ENCODE results near the gene STMN1.
"Not testable (repeated sequence)": the region's sequence is repeated elsewhere in the genome, so short reads cannot be mapped to it uniquely, and the experiment has no call there.

STMN1 gene

GRCh38 chr1:25905680-25906643 is at the start of gene STMN1:
STMN1 (minus strand) TSS chr1:25906419; CDS start chr1:25904676, 1,743 bp downstream.
- H3K9me3 Mint-ChIP-seq: no peaks in the 10 kb centered on the region
- peaks cover 32% of the 10 kb centered on the region for H3K36me3 Mint-ChIP-seq
- peaks cover 41% of the 10 kb centered on the region for H3K4me1 Mint-ChIP-seq
- peak within 1 kb of the TSS; percentile 99 for H3K27ac Mint-ChIP-seq
- peak within 1 kb of the TSS; percentile 98 for H3K4me3 Mint-ChIP-seq
- peak; percentile 93 for DNase-seq
- CTCF ChIA-PET: interaction anchor here (1.1 to 3.6 kb wide), 3 partner anchors 10 to 94 kb away, joined by 3 to 31 read pairs (median 21); partner anchors contain the start of gene PAFAH2
- peaks cover 38% of the 10 kb centered on the region for H3K27me3 Mint-ChIP-seq

GRCh38 chr1:25955553-25955952 is 49.3 kb upstream of the STMN1 start:
- H3K27me3 Mint-ChIP-seq: no peaks in the 10 kb centered on the region
- no peak overlapping the region for H3K27ac Mint-ChIP-seq
- CTCF ChIA-PET: interaction anchor here (1.2 kb wide), 1 partner anchor 23 kb away, joined by 3 read pairs; no protein-coding TSS in a partner anchor
- peaks cover 4% of the 10 kb centered on the region for H3K4me1 Mint-ChIP-seq
- no peak overlapping the region for H3K4me3 Mint-ChIP-seq
- DNase-seq: no peak
- H3K9me3 Mint-ChIP-seq: peaks cover 3% of the 10 kb centered on the region
- peaks cover 33% of the 10 kb centered on the region for H3K36me3 Mint-ChIP-seq

- Mint-ChIP-seq H3K4me3 (no peak overlapping the region), H3K27ac (peak overlapping the region; percentile 12)
- CTCF ChIA-PET: interaction anchor here (1.2 kb wide), 1 partner anchor 22 kb away, joined by 3 read pairs; no protein-coding TSS in a partner anchor
Observed at GRCh38 chr1:25954282-25954938, 48.2 kb upstream of the STMN1 start.

GRCh38 chr1:25952841-25953401 is 46.7 kb upstream of the STMN1 start:
- H3K4me1 Mint-ChIP-seq: peaks cover 4% of the 10 kb centered on the region
- no peaks in the 10 kb centered on the region for H3K27me3 Mint-ChIP-seq
- no peak overlapping the region for H3K27ac Mint-ChIP-seq
- peaks cover 9% of the 10 kb centered on the region for H3K36me3 Mint-ChIP-seq
- no peaks in the 10 kb centered on the region for H3K9me3 Mint-ChIP-seq
- no peak overlapping the region for H3K4me3 Mint-ChIP-seq
- CTCF ChIA-PET: no interaction called here
- DNase-seq: no peak

More at GRCh38 chr1:25954282-25954938, 48.2 kb upstream of the STMN1 start:
- peaks cover 4% of the 10 kb centered on the region for H3K4me1 Mint-ChIP-seq
- peaks cover 3% of the 10 kb centered on the region for H3K9me3 Mint-ChIP-seq
- H3K36me3 Mint-ChIP-seq: peaks cover 23% of the 10 kb centered on the region
- no peak for DNase-seq
- H3K27me3 Mint-ChIP-seq: no peaks in the 10 kb centered on the region

- H3K36me3 Mint-ChIP-seq: no peaks in the 10 kb centered on the region
- no peak overlapping the region for H3K4me3 Mint-ChIP-seq
- H3K9me3 Mint-ChIP-seq: peaks cover 3% of the 10 kb centered on the region
- no peak overlapping the region for H3K27ac Mint-ChIP-seq
- CTCF ChIA-PET: interaction anchor here (1.5 kb wide), 1 partner anchor 22 kb away, joined by 4 read pairs; no protein-coding TSS in a partner anchor
- H3K27me3 Mint-ChIP-seq: peaks cover 12% of the 10 kb centered on the region
- H3K4me1 Mint-ChIP-seq: no peaks in the 10 kb centered on the region
- DNase-seq: no peak
Observed at GRCh38 chr1:25948641-25949040, 42.4 kb upstream of the STMN1 start.

GRCh38 chr1:25947027-25947426 is 40.8 kb upstream of the STMN1 start:
- Mint-ChIP-seq H3K36me3 (no peaks in the 10 kb centered on the region), H3K27ac (no peak overlapping the region), H3K4me3 (no peak overlapping the region), H3K4me1 (no peaks in the 10 kb centered on the region), H3K9me3 (peaks cover 9% of the 10 kb centered on the region), H3K27me3 (peaks cover 13% of the 10 kb centered on the region)
- CTCF ChIA-PET: no interaction called here
- no peak for DNase-seq

GRCh38 chr1:25945761-25946160 is 39.5 kb upstream of the STMN1 start:
- H3K4me3 Mint-ChIP-seq: no peak overlapping the region
- peaks cover 9% of the 10 kb centered on the region for H3K9me3 Mint-ChIP-seq
- no peaks in the 10 kb centered on the region for H3K4me1 Mint-ChIP-seq
- H3K36me3 Mint-ChIP-seq: no peaks in the 10 kb centered on the region
- DNase-seq: no peak
- H3K27me3 Mint-ChIP-seq: peaks cover 13% of the 10 kb centered on the region
- CTCF ChIA-PET: no interaction called here
- H3K27ac Mint-ChIP-seq: no peak overlapping the region

- CTCF ChIA-PET: interaction anchor here (1.0 kb wide), 1 partner anchor 52 kb away, joined by 3 read pairs; no protein-coding TSS in a partner anchor
- Mint-ChIP-seq H3K4me3 (no peak overlapping the region), H3K4me1 (no peaks in the 10 kb centered on the region), H3K27me3 (peaks cover 16% of the 10 kb centered on the region), H3K27ac (no peak overlapping the region), H3K36me3 (no peaks in the 10 kb centered on the region), H3K9me3 (peaks cover 9% of the 10 kb centered on the region)
- DNase-seq: no peak
Observed at GRCh38 chr1:25944986-25945385, 38.8 kb upstream of the STMN1 start.

GRCh38 chr1:25943511-25943910 is 37.3 kb upstream of the STMN1 start:
- H3K4me1 Mint-ChIP-seq, DNase-seq, H3K9me3 Mint-ChIP-seq, H3K4me3 Mint-ChIP-seq, CTCF ChIA-PET, H3K36me3 Mint-ChIP-seq: not testable (repeated sequence)
- Mint-ChIP-seq H3K27ac (peak overlapping the region; percentile 45), H3K27me3 (peaks cover 19% of the 10 kb centered on the region)

GRCh38 chr1:25936947-25937346 is 30.7 kb upstream of the STMN1 start:
- H3K36me3 Mint-ChIP-seq: no peaks in the 10 kb centered on the region
- H3K27ac Mint-ChIP-seq: no peak overlapping the region
- H3K4me1 Mint-ChIP-seq: no peaks in the 10 kb centered on the region
- CTCF ChIA-PET: no interaction called here
- no peak for DNase-seq
- no peaks in the 10 kb centered on the region for H3K9me3 Mint-ChIP-seq
- H3K4me3 Mint-ChIP-seq: no peak overlapping the region
- peaks cover 25% of the 10 kb centered on the region for H3K27me3 Mint-ChIP-seq

- no peak for DNase-seq
- Mint-ChIP-seq H3K27ac (no peak overlapping the region), H3K4me1 (no peaks in the 10 kb centered on the region), H3K4me3 (no peak overlapping the region), H3K9me3 (no peaks in the 10 kb centered on the region), H3K27me3 (peaks cover 47% of the 10 kb centered on the region), H3K36me3 (no peaks in the 10 kb centered on the region)
- CTCF ChIA-PET: interaction anchor here (0.7 kb wide), 1 partner anchor 19 kb away, joined by 4 read pairs; no protein-coding TSS in a partner anchor
Observed at GRCh38 chr1:25933479-25934365, 27.5 kb upstream of the STMN1 start.

GRCh38 chr1:25932811-25933400 is 26.7 kb upstream of the STMN1 start:
- H3K27ac Mint-ChIP-seq, H3K4me1 Mint-ChIP-seq, H3K9me3 Mint-ChIP-seq, H3K4me3 Mint-ChIP-seq, H3K36me3 Mint-ChIP-seq, DNase-seq: not testable (repeated sequence)
- CTCF ChIA-PET: interaction anchor here (1.3 kb wide), 1 partner anchor 22 kb away, joined by 3 read pairs; no protein-coding TSS in a partner anchor
- peaks cover 50% of the 10 kb centered on the region for H3K27me3 Mint-ChIP-seq

GRCh38 chr1:25932321-25932720 is 26.1 kb upstream of the STMN1 start:
- Mint-ChIP-seq H3K27ac (no peak overlapping the region), H3K4me3 (no peak overlapping the region), H3K4me1 (no peaks in the 10 kb centered on the region), H3K9me3 (no peaks in the 10 kb centered on the region), H3K27me3 (peaks cover 56% of the 10 kb centered on the region), H3K36me3 (no peaks in the 10 kb centered on the region)
- no peak for DNase-seq
- CTCF ChIA-PET: interaction anchor here (1.3 kb wide), 2 partner anchors 23 to 36 kb away, joined by 3 to 4 read pairs; no protein-coding TSS in a partner anchor

All from activated naive CD4-positive, alpha-beta T cell treated with anti-CD3 and anti-CD28 coated beads, Interleukin-2, amount 10 ng/mL, durations not matched to agents 7 days and 5 days (primary cell).